CD14-positive monocyte (primary cell): ENCODE data around the gene FAM3A. TPM values are rescaled to one million over a fixed set of nuclear protein-coding genes. Genes with fewer than 3 reads are reported as not detected.

Experiments used
- DNase-seq, 3 donors: peaks; one replicate each; pipeline ENCODE4 v3.0.0-alpha.2; 2011 to 2022
- H2AFZ ChIP-seq: 2 replicates; pipeline ENCODE4 v1.6.0; 2012; ENCODE audit warnings: mild to moderate bottlenecking, low read depth, low read length, inconsistent platforms; ENCODE audit not compliant: insufficient read depth, poor library complexity, severe bottlenecking
- H3K27ac ChIP-seq, 2 donors: 1 replicate in 1 of 2; 2 replicates in 1 of 2; pipeline ENCODE4 v1.5.1; 2012 to 2013; ENCODE audit warnings: low read length in 2 of 2, control low read depth in 1 of 2, inconsistent platforms in 1 of 2, low read depth in 1 of 2, mild to moderate bottlenecking in 1 of 2
- H3K27me3 ChIP-seq, 2 donors: one replicate each; pipeline versions ENCODE4 v1.6.0 to v1.6.1; 2011 to 2013; ENCODE audit warnings: low read length in 2 of 2; ENCODE audit not compliant: control insufficient read depth in 2 of 2, insufficient read depth in 2 of 2
- H3K36me3 ChIP-seq, 2 donors: replicated peaks in 1 of 2; 1 replicate in 1 of 2; 2 replicates in 1 of 2; pipeline versions ENCODE4 v1.5.1 to v1.6.1; 2012 to 2013; ENCODE audit warnings: low read length in 2 of 2, control low read depth in 1 of 2, inconsistent platforms in 1 of 2, mild to moderate bottlenecking in 1 of 2; ENCODE audit not compliant: insufficient read depth in 2 of 2, control insufficient read depth in 1 of 2
- H3K4me1 ChIP-seq, 2 donors: 1 replicate in 1 of 2; 2 replicates in 1 of 2; pipeline versions ENCODE4 v1.5.1 to v1.6.1; 2012 to 2013; ENCODE audit warnings: low read length in 2 of 2, control low read depth in 1 of 2, inconsistent platforms in 1 of 2, mild to moderate bottlenecking in 1 of 2, moderate library complexity in 1 of 2; ENCODE audit not compliant: insufficient read depth in 2 of 2, control insufficient read depth in 1 of 2
- H3K4me2 ChIP-seq: replicated peaks from 2 replicates; pipeline ENCODE3; 2012; ENCODE audit warnings: low read length, moderate library complexity, mild to moderate bottlenecking; ENCODE audit not compliant: poor library complexity, severe bottlenecking; ENCODE audit errors: extremely low read depth
- H3K4me3 ChIP-seq, 3 experiments: fragments of 200-600 bp in 1 of 3; sonication (generic) in 1 of 3; replicated peaks in 1 of 3; 1 replicate in 2 of 3; 2 replicates in 1 of 3; pipeline ENCODE4 v1.5.1; 2011 to 2013; ENCODE audit warnings: low read length in 3 of 3, mild to moderate bottlenecking in 3 of 3, control low read depth in 2 of 3, low read depth in 2 of 3, inconsistent platforms in 1 of 3, moderate library complexity in 1 of 3
- H3K79me2 ChIP-seq: 2 replicates; pipeline ENCODE4 v1.6.0; 2012; ENCODE audit warnings: mild to moderate bottlenecking, control low read depth, inconsistent platforms, low read length, moderate library complexity; ENCODE audit not compliant: insufficient read depth
- H3K9ac ChIP-seq: 2 replicates; pipeline ENCODE4 v1.6.0; 2017; ENCODE audit warnings: low read length, mild to moderate bottlenecking; ENCODE audit not compliant: insufficient read depth, poor library complexity, severe bottlenecking
- H3K9me3 ChIP-seq, 2 donors: replicated peaks in 1 of 2; 1 replicate in 1 of 2; 2 replicates in 1 of 2; pipeline versions ENCODE4 v1.5.1 to v1.6.1; 2012 to 2013; ENCODE audit warnings: low read length in 2 of 2, control low read depth in 1 of 2; ENCODE audit not compliant: control insufficient read depth in 1 of 2, insufficient read depth in 1 of 2
- H4K20me1 ChIP-seq: 2 replicates; pipeline ENCODE4 v1.6.0; 2012; ENCODE audit warnings: mild to moderate bottlenecking, low read length, control low read depth, moderate library complexity; ENCODE audit not compliant: insufficient read depth
- H3K27ac Mint-ChIP-seq, 7 donors: one replicate each; pipeline ENCODE4 v1.8.0; 2020; ENCODE audit warnings: mild to moderate bottlenecking in 7 of 7, mixed read lengths in 7 of 7, moderate library complexity in 6 of 7, inconsistent platforms in 2 of 7
- H3K27me3 Mint-ChIP-seq, 3 donors: one replicate each; pipeline ENCODE4 v1.8.0; 2021 to 2022; ENCODE audit warnings: low read depth in 3 of 3, mild to moderate bottlenecking in 3 of 3, mixed read lengths in 3 of 3, moderate library complexity in 3 of 3, inconsistent platforms in 1 of 3
- H3K36me3 Mint-ChIP-seq, 2 donors: one replicate each; pipeline ENCODE4 v1.8.0; 2020; ENCODE audit warnings: mixed read lengths in 2 of 2, inconsistent platforms in 1 of 2, mild to moderate bottlenecking in 1 of 2
- H3K4me1 Mint-ChIP-seq: one replicate; pipeline ENCODE4 v1.8.0; 2020; ENCODE audit warnings: mild to moderate bottlenecking, mixed read lengths
- H3K4me3 Mint-ChIP-seq, 2 donors: one replicate each; pipeline ENCODE4 v1.8.0; 2020; ENCODE audit warnings: mild to moderate bottlenecking in 2 of 2, mixed read lengths in 2 of 2, moderate library complexity in 1 of 2
- H3K9me3 Mint-ChIP-seq, 7 donors: one replicate each; pipeline ENCODE4 v1.8.0; 2020 to 2022; ENCODE audit warnings: mixed read lengths in 7 of 7, mild to moderate bottlenecking in 6 of 7, moderate library complexity in 6 of 7, inconsistent platforms in 2 of 7
- WGBS: methylation state at CpG from one replicate; pipeline ENCODE4 v1.1.5; 2013; ENCODE audit warnings: missing lambda C conversion rate; ENCODE audit not compliant: insufficient coverage; 5-methylcytosine and 5-hydroxymethylcytosine counted together
- intact Hi-C, 2 donors: fragments of 100-400 bp; cut with micrococcal nuclease; formaldehyde crosslinking; loops; one replicate each; pipeline versions ENCODE4 v1.15.0 to v1.15.1; 2023
- polyA plus RNA-seq, 3 donors: library from polyadenylated mRNA; depleted of rRNA in 1 of 3; unstranded in 2 of 3; stranded (reverse) in 1 of 3; fragments of 300-500 nt in 2 of 3; fragments of >200 nt in 1 of 3; fragmentation: Illumina TruSeq in 2 of 3; gene quantifications; 1 replicate in 2 of 3; 2 replicates in 1 of 3; pipeline ENCODE4 v1.2.3, GENCODE V29; 2012 to 2021
- TF ChIP-seq, protein P1 (sequence below): fragments of 200-600 bp; IDR thresholded peaks from one replicate; pipeline ENCODE4 v1.8.0; 2022; ENCODE audit warnings: antibody characterized with exemption, mild to moderate bottlenecking

Gene FAM3A
- polyA plus RNA-seq, 3 donors, result 14.5 to 26.5 (median 16.3) TPM

DNA sequence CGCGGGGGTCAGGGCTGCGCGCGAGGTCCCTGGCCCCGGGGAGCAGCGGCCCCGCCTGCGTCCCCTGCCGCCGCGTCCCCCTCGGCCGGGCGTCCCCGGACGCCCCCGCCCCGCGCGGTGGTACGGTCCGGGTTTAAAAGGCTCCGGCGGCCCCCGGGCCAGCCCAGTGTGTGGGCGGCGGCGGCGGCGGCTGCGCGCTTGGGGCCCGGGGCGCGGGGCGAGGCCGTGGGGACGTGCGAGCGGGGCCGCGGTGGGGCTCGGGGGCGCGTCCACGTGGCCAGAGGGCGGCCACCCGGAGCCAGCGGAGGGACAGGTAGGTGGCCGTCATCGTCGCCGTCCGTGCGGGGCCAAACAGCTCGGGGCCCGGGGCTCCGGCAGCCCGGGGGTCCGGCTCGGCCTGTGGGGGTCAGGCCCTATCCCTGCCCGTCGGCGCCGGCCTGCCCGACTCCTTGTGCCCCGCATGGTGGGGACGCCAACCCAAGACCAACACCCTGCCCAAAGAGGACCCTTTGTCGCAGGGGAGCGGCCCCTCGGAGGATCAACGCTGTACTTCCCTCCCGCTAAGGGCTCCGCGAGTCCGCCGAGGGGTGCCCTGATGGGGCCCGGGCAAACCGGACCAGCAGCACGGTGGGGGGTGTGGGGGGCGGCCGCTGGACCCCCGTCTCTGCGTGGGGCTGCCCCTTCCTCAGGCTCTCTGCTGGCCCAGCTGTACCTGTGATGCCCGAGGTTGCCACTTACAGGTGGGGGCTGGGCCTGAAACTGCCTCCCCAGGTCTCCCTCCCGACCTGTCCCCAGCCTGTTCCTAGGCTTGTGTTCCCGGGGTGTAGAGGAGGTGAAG, 57.7 kb downstream of the FAM3A start, which contains the start of gene PLXNA3:
PLXNA3 (plus strand) TSS at position 166 of the 838 bp plus-strand sequence. CDS start 1,903 bp downstream, outside the sequence.
- TF ChIP-seq, protein P1, sequence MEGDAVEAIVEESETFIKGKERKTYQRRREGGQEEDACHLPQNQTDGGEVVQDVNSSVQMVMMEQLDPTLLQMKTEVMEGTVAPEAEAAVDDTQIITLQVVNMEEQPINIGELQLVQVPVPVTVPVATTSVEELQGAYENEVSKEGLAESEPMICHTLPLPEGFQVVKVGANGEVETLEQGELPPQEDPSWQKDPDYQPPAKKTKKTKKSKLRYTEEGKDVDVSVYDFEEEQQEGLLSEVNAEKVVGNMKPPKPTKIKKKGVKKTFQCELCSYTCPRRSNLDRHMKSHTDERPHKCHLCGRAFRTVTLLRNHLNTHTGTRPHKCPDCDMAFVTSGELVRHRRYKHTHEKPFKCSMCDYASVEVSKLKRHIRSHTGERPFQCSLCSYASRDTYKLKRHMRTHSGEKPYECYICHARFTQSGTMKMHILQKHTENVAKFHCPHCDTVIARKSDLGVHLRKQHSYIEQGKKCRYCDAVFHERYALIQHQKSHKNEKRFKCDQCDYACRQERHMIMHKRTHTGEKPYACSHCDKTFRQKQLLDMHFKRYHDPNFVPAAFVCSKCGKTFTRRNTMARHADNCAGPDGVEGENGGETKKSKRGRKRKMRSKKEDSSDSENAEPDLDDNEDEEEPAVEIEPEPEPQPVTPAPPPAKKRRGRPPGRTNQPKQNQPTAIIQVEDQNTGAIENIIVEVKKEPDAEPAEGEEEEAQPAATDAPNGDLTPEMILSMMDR, result no peak
- intact Hi-C loops, result no loop called here
- no peak within 1 kb of the TSS for H3K27ac ChIP-seq
- H3K27ac Mint-ChIP-seq, result peak within 1 kb of the TSS in 4 of 7 donors; percentile 54 to 87 (median 82)
- H3K4me2 ChIP-seq, result peak within 1 kb of the TSS; percentile 67
- peak within 1 kb of the TSS; percentile 16 to 67 (median 32) for H3K4me3 ChIP-seq
- H3K9me3 Mint-ChIP-seq, result peaks cover 0 to 16% (median 4%) of the 10 kb centered on the region in 7 donors
- H2AFZ ChIP-seq, result peak within 1 kb of the TSS; percentile 56
- H3K9me3 ChIP-seq, result no peaks in the 10 kb centered on the region
- H3K4me1 ChIP-seq, result peaks cover 6% of the 10 kb centered on the region in 2 donors
- peak within 1 kb of the TSS; percentile 86 to 97 for H3K4me3 Mint-ChIP-seq
- H3K27me3 ChIP-seq, result peaks cover 0 to 12% of the 10 kb centered on the region in 2 donors
- peaks cover 3 to 5% of the 10 kb centered on the region in 2 donors for H3K36me3 Mint-ChIP-seq
- H3K79me2 ChIP-seq, result no peaks in the 10 kb centered on the region
- H4K20me1 ChIP-seq, result no peaks in the 10 kb centered on the region
- peak within 1 kb of the TSS; percentile 32 for H3K9ac ChIP-seq
- H3K36me3 ChIP-seq, result no peaks in the 10 kb centered on the region
- peak; percentile 21 to 45 (median 23) for DNase-seq
- H3K27me3 Mint-ChIP-seq, result peaks cover 11 to 29% (median 26%) of the 10 kb centered on the region in 3 donors
- WGBS, result 3% methylated on average over 40 of the region's 88 CpGs
- peaks cover 12% of the 10 kb centered on the region for H3K4me1 Mint-ChIP-seq

DNA sequence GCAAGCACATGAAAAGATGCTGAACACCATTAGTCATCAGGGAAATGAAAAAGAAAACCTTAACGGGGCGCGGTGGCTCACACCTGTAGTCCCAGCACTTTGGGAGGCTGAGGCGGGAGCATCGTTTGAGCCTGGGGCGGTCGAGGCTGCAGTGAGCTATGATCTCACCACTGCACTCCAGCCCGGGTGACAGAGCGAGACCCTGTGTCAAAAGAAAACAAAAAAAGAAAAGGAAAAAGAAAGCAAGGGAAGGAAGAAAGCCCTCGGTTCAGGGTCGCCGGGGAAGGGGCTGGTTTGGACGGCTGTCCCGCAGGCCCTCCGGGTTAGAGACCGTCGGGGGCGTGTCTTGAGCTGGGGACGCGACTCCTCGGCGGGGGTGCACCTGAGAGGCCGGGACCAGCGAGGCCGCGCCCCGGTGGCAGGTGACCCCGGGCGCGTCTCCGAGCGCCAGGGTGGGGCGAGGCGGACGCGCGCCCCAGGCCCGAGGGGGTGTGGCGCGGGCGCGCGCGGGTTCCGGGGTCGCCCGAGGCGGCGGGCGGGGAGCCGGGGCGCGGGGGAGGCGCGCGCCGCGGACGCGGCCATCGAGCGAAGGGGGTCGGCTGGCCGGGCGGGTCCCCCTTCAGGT, 58.4 kb downstream of the FAM3A start:
- peaks cover 11 to 29% (median 23%) of the 10 kb centered on the region in 3 donors for H3K27me3 Mint-ChIP-seq
- intact Hi-C loops, result no loop called here

More for the DNA sequence above, 58.4 kb downstream of the FAM3A start:
- Histone ChIP-seq H3K4me2 (peak overlapping the region; percentile 67), H3K9ac (no peak overlapping the region), H3K4me1 (peaks cover 6% of the 10 kb centered on the region in 2 donors), H3K79me2 (no peaks in the 10 kb centered on the region), H3K36me3 (peaks cover 0 to 6% of the 10 kb centered on the region in 2 donors), H3K27ac (no peak overlapping the region), H2AFZ (peak overlapping the region; percentile 29), H3K4me3 (peak overlapping the region; percentile 16 to 67 (median 32)), H4K20me1 (no peaks in the 10 kb centered on the region), H3K27me3 (peaks cover 0 to 12% of the 10 kb centered on the region in 2 donors), H3K9me3 (no peaks in the 10 kb centered on the region)
- DNase-seq, result no peak
- H3K9me3 Mint-ChIP-seq, result peaks cover 0 to 16% (median 4%) of the 10 kb centered on the region in 7 donors
- H3K27ac Mint-ChIP-seq, result peak overlapping the region in 4 of 7 donors; percentile 54 to 87 (median 82)
- peaks cover 9 to 10% of the 10 kb centered on the region in 2 donors for H3K36me3 Mint-ChIP-seq
- H3K4me3 Mint-ChIP-seq, result peak overlapping the region; percentile 86 to 97
- under 1% methylated on average over 38 of the region's 65 CpGs for WGBS
- TF ChIP-seq, protein P1, result no peak
- H3K4me1 Mint-ChIP-seq, result peaks cover 12% of the 10 kb centered on the region
